H9 (cell line): ENCODE measurements around the gene CAMLG. TPM values are rescaled to one million over a fixed set of nuclear protein-coding genes. Genes with fewer than 3 reads are reported as not detected.

Experiments used
- DNase-seq: peaks from one replicate; pipeline ENCODE4 v3.0.0-alpha.2; 2017
- H2AFZ ChIP-seq: one replicate; pipeline ENCODE4 v1.6.1; 2013; ENCODE audit warnings: mild to moderate bottlenecking, low read length, control low read depth, moderate library complexity
- H2AK5ac ChIP-seq: 2 replicates; pipeline ENCODE4 v1.6.1; 2013; ENCODE audit warnings: low read length, control low read depth, mixed read lengths; ENCODE audit not compliant: insufficient read length
- H2BK120ac ChIP-seq: one replicate; pipeline ENCODE4 v1.6.1; 2013; ENCODE audit warnings: low read depth, mild to moderate bottlenecking, low read length, control low read depth, inconsistent platforms; ENCODE audit not compliant: poor library complexity, severe bottlenecking
- H2BK12ac ChIP-seq: 2 replicates; pipeline ENCODE4 v1.6.1; 2013; ENCODE audit warnings: low read length, control low read depth, mixed read lengths, low read depth; ENCODE audit not compliant: insufficient read length
- H2BK15ac ChIP-seq: 2 replicates; pipeline ENCODE4 v1.6.1; 2013; ENCODE audit warnings: low read depth, low read length, control low read depth
- H2BK20ac ChIP-seq: one replicate; pipeline ENCODE4 v1.6.1; 2013; ENCODE audit warnings: low read depth, mild to moderate bottlenecking, low read length, control low read depth, inconsistent platforms; ENCODE audit not compliant: poor library complexity, severe bottlenecking
- H2BK5ac ChIP-seq: 2 replicates; pipeline ENCODE4 v1.6.1; 2013; ENCODE audit warnings: low read length, control low read depth, mixed read lengths; ENCODE audit not compliant: insufficient read length
- H3K14ac ChIP-seq: 2 replicates; pipeline ENCODE4 v1.6.1; 2013; ENCODE audit warnings: low read length, control low read depth; ENCODE audit not compliant: insufficient read depth
- H3K18ac ChIP-seq: 2 replicates; pipeline ENCODE4 v1.6.1; 2013; ENCODE audit warnings: low read depth, mild to moderate bottlenecking, mixed read lengths, low read length, control low read depth; ENCODE audit not compliant: insufficient read length
- H3K23ac ChIP-seq: 2 replicates; pipeline ENCODE4 v1.6.1; 2013; ENCODE audit warnings: low read length, control low read depth, mixed read lengths, low read depth; ENCODE audit not compliant: insufficient read length
- H3K23me2 ChIP-seq: 2 replicates; pipeline ENCODE4 v1.6.1; 2013; ENCODE audit warnings: low read depth, mild to moderate bottlenecking, mixed read lengths, low read length, control low read depth; ENCODE audit not compliant: insufficient read length, poor library complexity, severe bottlenecking
- H3K27ac ChIP-seq: 2 replicates; pipeline ENCODE4 v1.5.1; 2013; ENCODE audit warnings: low read length, control low read depth, mixed read lengths, low read depth; ENCODE audit not compliant: insufficient read length
- H3K27me3 ChIP-seq: 2 replicates; pipeline ENCODE4 v1.6.1; 2013; ENCODE audit warnings: low read length, control low read depth, inconsistent platforms; ENCODE audit not compliant: insufficient read depth
- H3K4ac ChIP-seq: 2 replicates; pipeline ENCODE4 v1.6.1; 2013; ENCODE audit warnings: low read depth, mild to moderate bottlenecking, control low read depth, inconsistent platforms, low read length, moderate library complexity
- H3K4me1 ChIP-seq: 2 replicates; pipeline ENCODE4 v1.6.1; 2013; ENCODE audit warnings: low read length, control low read depth, inconsistent platforms; ENCODE audit not compliant: insufficient read depth
- H3K4me2 ChIP-seq: 2 replicates; pipeline ENCODE4 v1.6.1; 2013; ENCODE audit warnings: low read length, control low read depth, mixed read lengths; ENCODE audit not compliant: insufficient read length, insufficient read depth
- H3K56ac ChIP-seq: 2 replicates; pipeline ENCODE4 v1.6.1; 2013; ENCODE audit warnings: low read depth, mild to moderate bottlenecking, mixed read lengths, low read length, control low read depth; ENCODE audit not compliant: insufficient read length
- H3K79me1 ChIP-seq: 2 replicates; pipeline ENCODE4 v1.6.1; 2013; ENCODE audit warnings: low read depth, mild to moderate bottlenecking, moderate library complexity, low read length, control low read depth, inconsistent platforms; ENCODE audit not compliant: insufficient read depth, poor library complexity, severe bottlenecking
- H3K79me2 ChIP-seq: 2 replicates; pipeline ENCODE4 v1.6.1; 2013; ENCODE audit warnings: low read length, control low read depth, inconsistent platforms; ENCODE audit not compliant: insufficient read depth
- H3K9ac ChIP-seq: 2 replicates; pipeline ENCODE4 v1.6.1; 2013; ENCODE audit warnings: low read length, control low read depth, mixed read lengths; ENCODE audit not compliant: insufficient read length; ENCODE audit errors: extremely low read depth
- H3K9me3 ChIP-seq: one replicate; pipeline ENCODE4 v1.6.1; 2013; ENCODE audit warnings: low read depth, low read length, inconsistent platforms; ENCODE audit not compliant: control insufficient read depth
- H3T11ph ChIP-seq: one replicate; pipeline ENCODE4 v1.6.1; 2013; ENCODE audit warnings: mild to moderate bottlenecking, low read length, control low read depth, inconsistent platforms
- H4K20me1 ChIP-seq: one replicate; pipeline ENCODE4 v1.6.1; 2013; ENCODE audit not compliant: control insufficient read depth, insufficient read length, insufficient read depth
- H4K5ac ChIP-seq: 2 replicates; pipeline ENCODE4 v1.6.1; 2013; ENCODE audit warnings: low read depth, mild to moderate bottlenecking, mixed read lengths, low read length, control low read depth; ENCODE audit not compliant: insufficient read length
- H4K8ac ChIP-seq: replicated peaks from 2 replicates; pipeline ENCODE4 v1.6.1; 2013; ENCODE audit warnings: low read length, control low read depth, mixed read lengths, low read depth; ENCODE audit not compliant: insufficient read length
- H4K91ac ChIP-seq: 2 replicates; pipeline ENCODE4 v1.6.1; 2013; ENCODE audit warnings: low read depth, mild to moderate bottlenecking, moderate library complexity, mixed read lengths, low read length, control low read depth; ENCODE audit not compliant: insufficient read length
- H3K27ac Mint-ChIP-seq, 3 experiments: 2 replicates in 2 of 3; 3 replicates in 1 of 3; pipeline ENCODE4 v1.8.0; 2020 to 2021; ENCODE audit warnings: mixed read lengths in 3 of 3, mild to moderate bottlenecking in 1 of 3, moderate library complexity in 1 of 3
- H3K27me3 Mint-ChIP-seq: 2 replicates; pipeline ENCODE4 v1.8.0; 2021; ENCODE audit warnings: low read depth, mild to moderate bottlenecking, moderate library complexity, mixed read lengths
- H3K36me3 Mint-ChIP-seq, 3 experiments: 2 replicates in 2 of 3; 3 replicates in 1 of 3; pipeline ENCODE4 v1.8.0; 2020 to 2021; ENCODE audit warnings: low read depth in 3 of 3, mixed read lengths in 3 of 3; ENCODE audit not compliant: insufficient read depth in 1 of 3
- H3K4me1 Mint-ChIP-seq, 2 experiments: 2 replicates each; pipeline ENCODE4 v1.8.0; 2020; ENCODE audit warnings: mixed read lengths in 2 of 2
- H3K4me3 Mint-ChIP-seq, 2 experiments: 2 replicates in 1 of 2; 3 replicates in 1 of 2; pipeline ENCODE4 v1.8.0; 2020 to 2021; ENCODE audit warnings: mild to moderate bottlenecking in 2 of 2, mixed read lengths in 2 of 2, moderate library complexity in 1 of 2
- H3K9me3 Mint-ChIP-seq, 2 experiments: 2 replicates in 1 of 2; 3 replicates in 1 of 2; pipeline ENCODE4 v1.8.0; 2020; ENCODE audit warnings: mild to moderate bottlenecking in 2 of 2, mixed read lengths in 2 of 2, moderate library complexity in 1 of 2
- WGBS: extraction: QIAGEN DNeasy Blood & Tissue Kit; methylation state at CpG from one replicate; pipeline ENCODE4 v1.1.7; 2013; ENCODE audit warnings: missing lambda C conversion rate, low lambda C conversion rate, mixed read lengths; ENCODE audit not compliant: insufficient read length; ENCODE audit errors: extremely low coverage; 5-methylcytosine and 5-hydroxymethylcytosine counted together
- total RNA-seq: library from RNA; stranded (reverse); gene quantifications from 2 replicates; pipeline ENCODE4 v1.2.1, GENCODE V29; 2021
- TF ChIP-seq, protein P1 (sequence below): fragments of 200-600 bp; sonication (generic); conservative IDR thresholded peaks from 3 replicates; pipeline ENCODE4 v1.8.0; 2021; ENCODE audit warnings: antibody characterized with exemption, mild to moderate bottlenecking

The CAMLG gene
- total RNA-seq, 1 experiment from 2014 or later: 33.1 TPM

DNA sequence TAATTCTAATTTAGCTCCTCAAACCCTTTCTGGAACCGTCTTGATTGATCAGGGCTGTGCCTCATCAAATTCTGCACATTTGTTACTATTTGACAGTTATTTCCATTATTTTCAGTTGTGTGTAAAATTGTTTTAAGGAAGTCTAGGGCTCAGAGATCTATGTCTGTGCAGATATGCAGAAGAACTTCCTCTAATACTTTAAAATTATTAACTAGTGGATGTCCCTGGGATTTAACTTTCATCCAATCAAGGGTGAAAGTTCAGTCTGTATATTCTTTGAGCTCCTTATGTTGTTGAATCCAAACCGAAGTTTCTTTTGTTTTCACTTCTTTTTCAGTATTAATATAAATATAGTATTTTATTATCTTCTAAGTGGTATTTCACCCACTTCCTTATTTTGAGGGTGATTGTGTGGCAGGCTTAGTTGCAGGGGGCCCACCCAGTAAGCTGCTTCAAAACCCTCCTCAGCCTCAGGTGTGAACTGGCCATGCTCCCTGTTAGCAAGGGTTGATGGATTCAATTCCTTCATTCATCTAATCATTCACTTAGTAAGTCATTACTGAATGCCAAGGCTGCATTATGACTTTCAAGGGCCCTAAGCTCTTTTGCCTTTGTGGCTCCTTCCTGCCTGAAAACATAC, 2.1 kb upstream of the CAMLG start:
- TF ChIP-seq, protein P1, sequence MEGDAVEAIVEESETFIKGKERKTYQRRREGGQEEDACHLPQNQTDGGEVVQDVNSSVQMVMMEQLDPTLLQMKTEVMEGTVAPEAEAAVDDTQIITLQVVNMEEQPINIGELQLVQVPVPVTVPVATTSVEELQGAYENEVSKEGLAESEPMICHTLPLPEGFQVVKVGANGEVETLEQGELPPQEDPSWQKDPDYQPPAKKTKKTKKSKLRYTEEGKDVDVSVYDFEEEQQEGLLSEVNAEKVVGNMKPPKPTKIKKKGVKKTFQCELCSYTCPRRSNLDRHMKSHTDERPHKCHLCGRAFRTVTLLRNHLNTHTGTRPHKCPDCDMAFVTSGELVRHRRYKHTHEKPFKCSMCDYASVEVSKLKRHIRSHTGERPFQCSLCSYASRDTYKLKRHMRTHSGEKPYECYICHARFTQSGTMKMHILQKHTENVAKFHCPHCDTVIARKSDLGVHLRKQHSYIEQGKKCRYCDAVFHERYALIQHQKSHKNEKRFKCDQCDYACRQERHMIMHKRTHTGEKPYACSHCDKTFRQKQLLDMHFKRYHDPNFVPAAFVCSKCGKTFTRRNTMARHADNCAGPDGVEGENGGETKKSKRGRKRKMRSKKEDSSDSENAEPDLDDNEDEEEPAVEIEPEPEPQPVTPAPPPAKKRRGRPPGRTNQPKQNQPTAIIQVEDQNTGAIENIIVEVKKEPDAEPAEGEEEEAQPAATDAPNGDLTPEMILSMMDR: no peak
- no peak overlapping the region for H3K4me2 ChIP-seq
- no peaks in the 10 kb centered on the region for H3K9me3 Mint-ChIP-seq
- H3K36me3 Mint-ChIP-seq: peaks cover 4 to 6% (median 5%) of the 10 kb centered on the region in 3 experiments; a peak in 5 of 7 replicates
- H3K4me1 ChIP-seq: no peaks in the 10 kb centered on the region
- no peak overlapping the region for H3K27ac ChIP-seq
- no peak overlapping the region for H3K4ac ChIP-seq
- H3K4me1 Mint-ChIP-seq: peaks cover 14 to 18% of the 10 kb centered on the region in 2 experiments
- H3K18ac ChIP-seq: no peak overlapping the region
- H3K23me2 ChIP-seq: peaks cover 7% of the 10 kb centered on the region
- H2BK15ac ChIP-seq: no peak overlapping the region
- H3K79me1 ChIP-seq: peaks cover 4% of the 10 kb centered on the region
- no peak overlapping the region for H3T11ph ChIP-seq
- H3K27me3 Mint-ChIP-seq: no peaks in the 10 kb centered on the region
- no peak overlapping the region for H2BK12ac ChIP-seq
- H4K91ac ChIP-seq: no peak overlapping the region
- no peak overlapping the region for H3K14ac ChIP-seq
- no peak overlapping the region for H4K5ac ChIP-seq
- no peak overlapping the region for H2BK20ac ChIP-seq
- no peak overlapping the region for H3K56ac ChIP-seq
- peaks cover 2% of the 10 kb centered on the region; the same call in 1 of the 2 replicates for H3K79me2 ChIP-seq
- H2AFZ ChIP-seq: no peak overlapping the region
- H2BK120ac ChIP-seq: no peak overlapping the region
- no peak overlapping the region for H2BK5ac ChIP-seq
- no peak overlapping the region for H3K27ac Mint-ChIP-seq
- no peak overlapping the region for H4K8ac ChIP-seq
- H3K4me3 Mint-ChIP-seq: no peak overlapping the region
- no peak overlapping the region for H2AK5ac ChIP-seq
- H3K23ac ChIP-seq: no peak overlapping the region
- H3K9me3 ChIP-seq: no peaks in the 10 kb centered on the region
- no peak overlapping the region for H3K9ac ChIP-seq
- DNase-seq: no peak
- no peaks in the 10 kb centered on the region for H3K27me3 ChIP-seq
- WGBS: no CpG with 5 or more reads among the region's 2 CpGs
- H4K20me1 ChIP-seq: no peaks in the 10 kb centered on the region
